Keratinocyte (primary cell): Measurements from ENCODE around the gene INHBC. TPM values are rescaled to one million over a fixed set of nuclear protein-coding genes. Genes with fewer than 3 reads are reported as not detected.

Experiments
- DNase-seq: peaks from one replicate; pipeline ENCODE4 v3.0.0-alpha.2; 2011; ENCODE audit warnings: low read depth, missing footprints, low spot score
- FAIRE-seq: peaks from 2 replicates; lab custom pipeline; 2011; peaks lifted over from hg19 to GRCh38; lab: Jason Lieb, UNC
- H2AFZ ChIP-seq: 2 replicates; pipeline ENCODE4 v1.6.0; 2012; ENCODE audit warnings: low read length, control low read depth, inconsistent platforms; ENCODE audit not compliant: control insufficient read depth
- H3K27ac ChIP-seq: 2 replicates; pipeline ENCODE4 v1.5.1; 2011; ENCODE audit warnings: low read length; ENCODE audit not compliant: control insufficient read depth, insufficient read depth
- H3K27me3 ChIP-seq: 3 replicates; pipeline ENCODE4 v1.6.0; 2011; ENCODE audit warnings: low read length; ENCODE audit not compliant: control insufficient read depth, insufficient read depth; ENCODE audit errors: extremely low read depth
- H3K36me3 ChIP-seq, 2 experiments: 2 replicates in 1 of 2; 3 replicates in 1 of 2; pipeline ENCODE4 v1.5.1; 2011; ENCODE audit warnings: low read length in 2 of 2, mild to moderate bottlenecking in 1 of 2; ENCODE audit not compliant: control insufficient read depth in 2 of 2, insufficient read depth in 2 of 2; ENCODE audit errors: extremely low read depth in 1 of 2
- H3K4me1 ChIP-seq: 3 replicates; pipeline ENCODE4 v1.5.1; 2011; ENCODE audit warnings: low read length; ENCODE audit not compliant: control insufficient read depth, insufficient read depth; ENCODE audit errors: extremely low read depth
- H3K4me2 ChIP-seq: 3 replicates; pipeline ENCODE4 v1.6.0; 2011; ENCODE audit warnings: low read depth, low read length; ENCODE audit not compliant: control insufficient read depth, insufficient read depth; ENCODE audit errors: extremely low read depth
- H3K4me3 ChIP-seq, 3 experiments: fragments of 200-600 bp in 1 of 3; sonication (generic) in 1 of 3; 2 replicates in 2 of 3; 3 replicates in 1 of 3; pipeline ENCODE4 v1.5.1; 2011 to 2016; ENCODE audit warnings: low read length in 3 of 3, mild to moderate bottlenecking in 3 of 3, control low read depth in 2 of 3, inconsistent platforms in 1 of 3, low read depth in 1 of 3, mixed read lengths in 1 of 3, mixed run types in 1 of 3, moderate library complexity in 1 of 3; ENCODE audit not compliant: control insufficient read depth in 2 of 3, insufficient read depth in 2 of 3; ENCODE audit errors: extremely low read depth in 1 of 3
- H3K79me2 ChIP-seq: 2 replicates; pipeline ENCODE4 v1.6.0; 2012; ENCODE audit warnings: low read length; ENCODE audit not compliant: control insufficient read depth, insufficient read depth
- H3K9ac ChIP-seq: 3 replicates; pipeline ENCODE4 v1.6.0; 2011; ENCODE audit warnings: low read length; ENCODE audit not compliant: control insufficient read depth, insufficient read depth; ENCODE audit errors: extremely low read depth
- H3K9me1 ChIP-seq: 3 replicates; pipeline ENCODE4 v1.6.0; 2011; ENCODE audit warnings: low read length; ENCODE audit not compliant: control insufficient read depth, insufficient read depth; ENCODE audit errors: extremely low read depth
- H3K9me3 ChIP-seq: 2 replicates; pipeline ENCODE4 v1.5.1; 2012; ENCODE audit warnings: low read depth, low read length; ENCODE audit not compliant: control insufficient read depth
- H4K20me1 ChIP-seq: 3 replicates; pipeline ENCODE4 v1.6.0; 2011; ENCODE audit warnings: low read length; ENCODE audit not compliant: control insufficient read depth, insufficient read depth; ENCODE audit errors: extremely low read depth
- EZH2 ChIP-seq: IDR thresholded peaks from one replicate; pipeline ENCODE4 v1.6.1; 2012; ENCODE audit warnings: inconsistent platforms, mild to moderate bottlenecking, low read length, moderate library complexity
- dilution Hi-C: fragments of 300-500 bp; cut with MboI; formaldehyde crosslinking; loops from one replicate; pipeline ENCODE4 v1.7.0; 2020; ENCODE audit warnings: low sequenced_read_pairs; ENCODE audit not compliant: extremely low pct_ligation_motif_present
- polyA plus RNA-seq, 5 experiments: library from polyadenylated mRNA; depleted of rRNA in 3 of 5; stranded (reverse) in 3 of 5; stranded (forward) in 1 of 5; unstranded in 1 of 5; fragments of >200 nt; gene quantifications; 1 replicate in 1 of 5; 2 replicates in 3 of 5; 3 replicates in 1 of 5; pipeline versions ENCODE4 v1.2.1 to v1.2.3, GENCODE V29; 2011 to 2012; ENCODE audit warnings: missing spikeins in 2 of 5, low read depth in 1 of 5, low replicate concordance in 1 of 5
- TF ChIP-seq, protein P1 (sequence below), 3 experiments: IDR thresholded peaks in 1 of 3; conservative IDR thresholded peaks in 1 of 3; optimal IDR thresholded peaks in 1 of 3; 2 replicates in 2 of 3; 3 replicates in 1 of 3; pipeline versions ENCODE3 to v1.5.1; 2011; ENCODE audit warnings: low read length in 3 of 3, mild to moderate bottlenecking in 3 of 3, moderate library complexity in 2 of 3, control low read depth in 1 of 3, inconsistent platforms in 1 of 3; ENCODE audit not compliant: insufficient read depth in 2 of 3; ENCODE audit errors: extremely low read depth in 1 of 3

Gene INHBC
- polyA plus RNA-seq, 1 donor (not counting 4 experiments of a cell fraction or from before 2014, with no cell fraction given), result 0.04 TPM

DNA sequence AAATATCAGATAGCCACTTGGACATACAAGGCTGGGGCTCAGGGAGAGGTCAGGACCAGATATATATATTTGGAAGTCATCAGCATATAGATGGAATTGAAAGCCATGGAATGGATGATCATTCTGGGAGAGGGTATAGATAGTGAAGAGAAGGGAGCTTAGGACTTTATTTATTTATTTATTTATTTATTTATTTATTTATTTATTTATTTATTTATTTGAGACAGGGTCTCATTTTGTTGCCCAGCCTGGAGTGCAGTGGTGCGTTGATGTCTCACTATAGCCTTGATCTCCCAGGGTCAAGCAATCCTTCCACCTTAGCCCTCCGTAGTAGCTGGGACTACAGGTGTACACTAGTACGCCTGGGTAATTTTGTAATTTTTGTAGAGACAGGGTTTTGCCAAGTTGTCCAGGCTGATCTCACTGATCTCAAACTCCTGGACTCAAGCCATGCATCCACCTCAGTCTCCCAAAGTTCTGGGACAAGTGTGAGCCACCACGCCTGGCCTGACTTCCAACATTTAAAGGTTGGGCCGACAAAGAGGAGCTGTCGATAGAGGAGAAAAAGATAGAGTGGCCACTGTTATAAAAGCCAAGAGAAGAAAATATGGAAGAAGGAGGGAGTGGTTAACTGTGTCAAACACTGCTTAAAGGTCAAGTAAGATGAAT is 11.8 kb downstream of the INHBC start:
- H3K79me2 ChIP-seq, result no peaks in the 10 kb centered on the region
- no peak overlapping the region for H2AFZ ChIP-seq
- H4K20me1 ChIP-seq, result no peaks in the 10 kb centered on the region
- H3K27ac ChIP-seq, result no peak overlapping the region
- FAIRE-seq, result no peak
- H3K4me1 ChIP-seq, result no peaks in the 10 kb centered on the region
- peaks cover 4% of the 10 kb centered on the region for H3K27me3 ChIP-seq
- no peak overlapping the region for H3K4me2 ChIP-seq
- TF ChIP-seq, protein P1, sequence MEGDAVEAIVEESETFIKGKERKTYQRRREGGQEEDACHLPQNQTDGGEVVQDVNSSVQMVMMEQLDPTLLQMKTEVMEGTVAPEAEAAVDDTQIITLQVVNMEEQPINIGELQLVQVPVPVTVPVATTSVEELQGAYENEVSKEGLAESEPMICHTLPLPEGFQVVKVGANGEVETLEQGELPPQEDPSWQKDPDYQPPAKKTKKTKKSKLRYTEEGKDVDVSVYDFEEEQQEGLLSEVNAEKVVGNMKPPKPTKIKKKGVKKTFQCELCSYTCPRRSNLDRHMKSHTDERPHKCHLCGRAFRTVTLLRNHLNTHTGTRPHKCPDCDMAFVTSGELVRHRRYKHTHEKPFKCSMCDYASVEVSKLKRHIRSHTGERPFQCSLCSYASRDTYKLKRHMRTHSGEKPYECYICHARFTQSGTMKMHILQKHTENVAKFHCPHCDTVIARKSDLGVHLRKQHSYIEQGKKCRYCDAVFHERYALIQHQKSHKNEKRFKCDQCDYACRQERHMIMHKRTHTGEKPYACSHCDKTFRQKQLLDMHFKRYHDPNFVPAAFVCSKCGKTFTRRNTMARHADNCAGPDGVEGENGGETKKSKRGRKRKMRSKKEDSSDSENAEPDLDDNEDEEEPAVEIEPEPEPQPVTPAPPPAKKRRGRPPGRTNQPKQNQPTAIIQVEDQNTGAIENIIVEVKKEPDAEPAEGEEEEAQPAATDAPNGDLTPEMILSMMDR (optimal IDR thresholded peaks at IDR 0.05 in 1 of 3, IDR thresholded peaks at IDR 0.05 in 1 of 3, conservative IDR thresholded peaks at IDR 0.05 in 1 of 3; ENCODE audit: extremely low read depth in 1 of 3, insufficient read depth in 2 of 3, low read length in 3 of 3), result no peak
- no peak for TF ChIP-seq EZH2
- H3K9ac ChIP-seq, result no peak overlapping the region
- H3K9me3 ChIP-seq, result no peaks in the 10 kb centered on the region
- no peak overlapping the region for H3K4me3 ChIP-seq
- dilution Hi-C loops, result no loop called here
- no peaks in the 10 kb centered on the region for H3K9me1 ChIP-seq
- no peaks in the 10 kb centered on the region for H3K36me3 ChIP-seq
- no peak for DNase-seq

DNA sequence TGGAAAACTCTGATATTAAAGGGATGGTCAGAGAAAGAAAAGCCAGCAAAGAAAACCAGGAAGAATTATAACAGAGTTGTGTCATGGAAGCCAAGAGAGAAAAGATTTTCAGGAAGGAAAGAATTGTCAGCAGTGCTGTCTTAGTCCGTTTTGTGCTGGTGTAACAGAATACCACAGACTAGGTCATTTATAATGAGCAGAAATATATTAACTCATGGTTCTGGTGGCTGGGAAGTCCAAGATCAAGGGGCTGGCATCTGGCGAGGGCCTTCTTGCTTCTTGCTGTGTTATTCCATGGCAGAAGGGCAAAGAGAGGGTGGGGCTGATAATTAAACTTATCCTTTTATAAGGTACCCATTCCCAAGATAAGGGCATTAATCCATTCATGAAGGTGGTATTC is 14.1 kb downstream of the INHBC start:
- Histone ChIP-seq H3K4me2 (no peak overlapping the region), H3K79me2 (no peaks in the 10 kb centered on the region)
- dilution Hi-C loops, result no loop called here

More for the DNA sequence above, 14.1 kb downstream of the INHBC start:
- Histone ChIP-seq H3K9ac (no peak overlapping the region), H3K27ac (no peak overlapping the region), H3K9me3 (no peaks in the 10 kb centered on the region), H4K20me1 (no peaks in the 10 kb centered on the region), H3K36me3 (no peaks in the 10 kb centered on the region), H3K9me1 (no peaks in the 10 kb centered on the region), H3K4me1 (no peaks in the 10 kb centered on the region), H3K27me3 (peaks cover 7% of the 10 kb centered on the region), H2AFZ (no peak overlapping the region), H3K4me3 (no peak overlapping the region)
- FAIRE-seq (no peak), DNase-seq (no peak)
- no peak for TF ChIP-seq EZH2
- TF ChIP-seq, protein P1 (optimal IDR thresholded peaks at IDR 0.05 in 1 of 3, IDR thresholded peaks at IDR 0.05 in 1 of 3, conservative IDR thresholded peaks at IDR 0.05 in 1 of 3; ENCODE audit: extremely low read depth in 1 of 3, insufficient read depth in 2 of 3, low read length in 3 of 3), result no peak
